NT2/D1 (cell line): ENCODE results near the gene STARD5.
"Not testable (repeated sequence)": the region's sequence is repeated elsewhere in the genome, so short reads cannot be mapped to it uniquely, and the experiment has no call there.

Experiments used
- SUZ12 ChIP-seq: IDR thresholded peaks from 2 replicates; pipeline ENCODE4 v1.6.1; 2011; ENCODE audit not compliant: insufficient read length, insufficient read depth; ENCODE audit errors: extremely low read depth
- YY1 ChIP-seq: IDR thresholded peaks from 2 replicates; pipeline ENCODE4 v1.6.1; 2011; ENCODE audit not compliant: insufficient read length, insufficient read depth
- ZNF274 ChIP-seq: IDR thresholded peaks from 2 replicates; pipeline ENCODE4 v1.6.1; 2011; ENCODE audit warnings: mild to moderate bottlenecking, low read depth, low read length

DNA sequence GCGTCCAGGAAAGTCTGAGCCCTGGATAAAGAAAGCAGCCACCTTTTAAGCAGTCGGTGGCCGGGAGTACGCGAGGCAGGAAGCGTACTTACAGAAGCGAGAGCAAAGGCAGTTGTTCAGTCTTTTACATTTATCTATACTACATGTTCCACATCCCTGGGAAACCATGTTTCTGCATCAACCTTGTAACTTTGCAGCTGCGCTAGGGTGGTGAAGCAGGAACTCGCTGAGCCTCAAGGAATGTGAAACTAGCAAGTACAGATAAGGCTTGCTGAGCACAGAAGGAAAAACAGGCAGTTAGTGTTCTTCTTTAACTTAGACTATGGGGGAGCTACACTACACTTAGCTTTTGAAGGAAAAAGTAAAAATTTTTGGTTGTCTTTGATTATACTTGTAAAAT is 7.2 kb upstream of the STARD5 start:
- not testable (repeated sequence) for TF ChIP-seq YY1, SUZ12, ZNF274
